A673 (cell line): Measurements from ENCODE around the gene FRMD1. TPM values are rescaled to one million over a fixed set of nuclear protein-coding genes. Genes with fewer than 3 reads are reported as not detected.

Experiments used
- Bru-seq: library from RNA; stranded (reverse); fragments of 400-500 nt; gene quantifications from one replicate; lab custom pipeline; 2021; lab: Mats Ljungman, UMichigan
- BruChase-seq, 2 experiments: library from RNA; stranded (reverse); fragments of 400-500 nt; gene quantifications; one replicate each; lab custom pipeline; 2021; lab: Mats Ljungman, UMichigan
- BruUV-seq: library from RNA; stranded (reverse); fragments of 400-500 nt; replicated peaks from 2 replicates; lab custom pipeline; 2021; lab: Mats Ljungman, UMichigan
- CTCF ChIA-PET: fragments of 300-600 bp; sonication (Branson Sonifier 250); formaldehyde crosslinking; loops from one replicate; lab custom pipeline; 2022; ENCODE audit warnings: antibody characterized with exemption; lab: Charles Lee
- POLR2A ChIA-PET: fragments of 300-600 bp; sonication (Branson Sonifier 250); formaldehyde crosslinking; loops from one replicate; lab custom pipeline; 2022; ENCODE audit warnings: antibody characterized with exemption; ENCODE audit not compliant: low non-redundant PET; lab: Charles Lee
- DNase-seq: peaks from one replicate; pipeline ENCODE4 v3.0.0-alpha.2; 2015; ENCODE audit warnings: low spot score
- H3K27ac ChIP-seq: fragments of 200-600 bp; sonication (generic); 2 replicates; pipeline ENCODE4 v1.5.1; 2016; ENCODE audit warnings: mixed run types, low read depth, mild to moderate bottlenecking, mixed read lengths, antibody characterized with exemption, low read length; ENCODE audit not compliant: poor library complexity, severe bottlenecking
- H3K27me3 ChIP-seq: fragments of 200-600 bp; sonication (generic); replicated peaks from 2 replicates; pipeline ENCODE4 v1.6.1; 2017; ENCODE audit warnings: mixed run types, low read depth, mild to moderate bottlenecking, mixed read lengths, antibody characterized with exemption, low read length; ENCODE audit not compliant: insufficient read depth, poor library complexity
- H3K36me3 ChIP-seq: fragments of 200-600 bp; sonication (generic); 2 replicates; pipeline ENCODE4 v1.6.1; 2016; ENCODE audit warnings: mixed run types, mild to moderate bottlenecking, mixed read lengths, antibody characterized with exemption, low read length; ENCODE audit not compliant: insufficient read depth, poor library complexity, severe bottlenecking
- H3K4me1 ChIP-seq: fragments of 200-600 bp; sonication (generic); 2 replicates; pipeline ENCODE4 v1.6.1; 2017; ENCODE audit warnings: mixed run types, mild to moderate bottlenecking, mixed read lengths, antibody characterized with exemption, low read length; ENCODE audit not compliant: insufficient read depth, poor library complexity, severe bottlenecking
- H3K4me3 ChIP-seq: fragments of 200-600 bp; sonication (generic); 2 replicates; pipeline ENCODE4 v1.5.1; 2016; ENCODE audit warnings: low read depth, mixed run types, mild to moderate bottlenecking, mixed read lengths, low read length; ENCODE audit not compliant: poor library complexity, severe bottlenecking
- H3K9me3 ChIP-seq: fragments of 200-600 bp; sonication (generic); 2 replicates; pipeline ENCODE4 v1.6.1; 2016; ENCODE audit warnings: mixed run types, low read depth, mild to moderate bottlenecking, mixed read lengths, antibody characterized with exemption, low read length; ENCODE audit not compliant: poor library complexity, severe bottlenecking
- CTCF ChIP-seq: fragments of 300-800, 200-600 bp; sonication (generic); conservative IDR thresholded peaks from 2 replicates; pipeline ENCODE4 v1.5.1; 2017; ENCODE audit warnings: low read depth, mild to moderate bottlenecking, antibody characterized with exemption, low read length, moderate library complexity, mixed read lengths
- EZH2 ChIP-seq: fragments of 200-600 bp; sonication (generic); IDR thresholded peaks from 2 replicates; pipeline ENCODE4 v1.6.1; 2017; ENCODE audit warnings: borderline replicate concordance, low read depth, mild to moderate bottlenecking, mixed read lengths, antibody characterized with exemption, low read length; ENCODE audit not compliant: poor library complexity, severe bottlenecking
- intact Hi-C: fragments of 100-400 bp; cut with micrococcal nuclease; formaldehyde crosslinking; loops from one replicate; pipeline ENCODE4 v1.10.0; 2022; ENCODE audit not compliant: unreplicated experiment
- long read RNA-seq: library from polyadenylated mRNA; stranded (forward); transcript quantifications from one replicate; pipeline ENCODE4 v2.0.0, GENCODE V29; 2022
- total RNA-seq: library from RNA; stranded (reverse); gene quantifications from 2 replicates; pipeline ENCODE4 v1.2.3, GENCODE V29; 2021

Gene FRMD1
- total RNA-seq (not detected in 2 replicates), Bru-seq, nascent RNA (percentile 2 among the genes with signal in this experiment), BruChase-seq, experiment 1, labeled RNA remaining after a 2-hour chase (percentile 5 among the genes with signal in this experiment), BruChase-seq, experiment 2, labeled RNA remaining after a 6-hour chase (percentile 4 among the genes with signal in this experiment)
- long read RNA-seq = 0 reads

- Histone ChIP-seq H3K27ac (no peak within 1 kb of the TSS), H3K36me3 (no peaks in the 10 kb centered on the region), H3K27me3 (no peaks in the 10 kb centered on the region), H3K9me3 (no peaks in the 10 kb centered on the region), H3K4me3 (no peak within 1 kb of the TSS), H3K4me1 (no peaks in the 10 kb centered on the region)
- CTCF ChIA-PET = no interaction called here
- TF ChIP-seq CTCF = no peak
- intact Hi-C loops = no loop called here
- DNase-seq = no peak
- BruUV-seq = no TSS peak
- POLR2A ChIA-PET = no interaction called here
Observed at GRCh38 chr6:168078943-168079405, at the start of gene FRMD1. Gene FRMD1, minus strand, starts transcription at chr6:168079212. Its CDS starts 118 bp downstream, at chr6:168079094.

- no peaks in the 10 kb centered on the region for H3K9me3 ChIP-seq
- no peak overlapping the region for H3K27ac ChIP-seq
- intact Hi-C loops = no loop called here
- H3K4me3 ChIP-seq = no peak overlapping the region
- no TSS peak for BruUV-seq
- no peaks in the 10 kb centered on the region for H3K27me3 ChIP-seq
- POLR2A ChIA-PET = no interaction called here
- DNase-seq = no peak
- no peaks in the 10 kb centered on the region for H3K4me1 ChIP-seq
- H3K36me3 ChIP-seq = no peaks in the 10 kb centered on the region
- CTCF ChIA-PET = no interaction called here
- TF ChIP-seq CTCF = no peak
- no peak for TF ChIP-seq EZH2
Observed at GRCh38 chr6:168128006-168128630, 49.1 kb upstream of the FRMD1 start.

GRCh38 chr6:168127384-168127868 lies 48.4 kb upstream of the FRMD1 start:
- ChIA-PET POLR2A (no interaction called here), CTCF (no interaction called here)
- intact Hi-C loops = no loop called here
- no peak for DNase-seq
- H3K4me1 ChIP-seq = no peaks in the 10 kb centered on the region
- no peak overlapping the region for H3K27ac ChIP-seq
- no peaks in the 10 kb centered on the region for H3K27me3 ChIP-seq
- no peak overlapping the region for H3K4me3 ChIP-seq
- no peaks in the 10 kb centered on the region for H3K36me3 ChIP-seq
- TF ChIP-seq EZH2 (no peak), CTCF (no peak)
- H3K9me3 ChIP-seq = no peaks in the 10 kb centered on the region
- no TSS peak for BruUV-seq
